ENCODE results near the gene SLC44A4.
"Not testable (repeated sequence)": the region's sequence is repeated elsewhere in the genome, so short reads cannot be mapped to it uniquely, and the experiment has no call there.

SLC44A4 gene

DNA sequence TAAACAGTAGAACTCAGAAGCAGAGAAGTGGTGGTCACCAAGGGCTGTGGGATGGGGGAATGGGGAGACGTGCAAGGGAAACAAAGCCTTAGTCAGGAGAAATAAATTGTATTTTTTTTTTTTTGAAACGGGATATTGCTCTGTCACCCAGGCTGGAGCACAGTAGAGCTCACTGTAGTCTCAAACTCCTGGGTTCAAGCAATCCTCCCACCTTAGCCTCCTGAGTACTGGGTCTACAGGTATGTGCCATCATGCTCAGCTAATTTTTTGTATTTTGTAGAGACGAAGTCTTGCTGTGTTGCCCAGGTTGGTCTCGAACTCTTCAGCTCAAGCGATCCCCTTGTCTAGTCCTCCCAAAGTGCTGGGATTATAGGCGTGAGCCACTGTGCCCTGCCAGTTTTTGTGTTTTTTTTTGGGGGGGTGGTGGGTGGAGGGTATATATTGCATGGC lies 47.9 kb downstream of the SLC44A4 start:
- peak in 4 of 58 donors; percentile 20 to 57 (median 42) for DNase-seq

DNA sequence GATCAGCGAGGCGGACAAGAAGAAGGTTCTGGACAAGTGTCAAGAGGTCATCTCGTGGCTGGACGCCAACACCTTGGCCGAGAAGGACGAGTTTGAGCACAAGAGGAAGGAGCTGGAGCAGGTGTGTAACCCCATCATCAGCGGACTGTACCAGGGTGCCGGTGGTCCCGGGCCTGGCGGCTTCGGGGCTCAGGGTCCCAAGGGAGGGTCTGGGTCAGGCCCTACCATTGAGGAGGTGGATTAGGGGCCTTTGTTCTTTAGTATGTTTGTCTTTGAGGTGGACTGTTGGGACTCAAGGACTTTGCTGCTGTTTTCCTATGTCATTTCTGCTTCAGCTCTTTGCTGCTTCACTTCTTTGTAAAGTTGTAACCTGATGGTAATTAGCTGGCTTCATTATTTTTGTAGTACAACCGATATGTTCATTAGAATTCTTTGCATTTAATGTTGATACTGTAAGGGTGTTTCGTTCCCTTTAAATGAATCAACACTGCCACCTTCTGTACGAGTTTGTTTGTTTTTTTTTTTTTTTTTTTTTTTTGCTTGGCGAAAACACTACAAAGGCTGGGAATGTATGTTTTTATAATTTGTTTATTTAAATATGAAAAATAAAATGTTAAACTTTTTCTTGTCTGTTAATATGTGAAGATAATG lies 49.0 kb downstream of the SLC44A4 start:
- peak in 16 of 58 donors; percentile 2 to 81 (median 37) for DNase-seq

DNA sequence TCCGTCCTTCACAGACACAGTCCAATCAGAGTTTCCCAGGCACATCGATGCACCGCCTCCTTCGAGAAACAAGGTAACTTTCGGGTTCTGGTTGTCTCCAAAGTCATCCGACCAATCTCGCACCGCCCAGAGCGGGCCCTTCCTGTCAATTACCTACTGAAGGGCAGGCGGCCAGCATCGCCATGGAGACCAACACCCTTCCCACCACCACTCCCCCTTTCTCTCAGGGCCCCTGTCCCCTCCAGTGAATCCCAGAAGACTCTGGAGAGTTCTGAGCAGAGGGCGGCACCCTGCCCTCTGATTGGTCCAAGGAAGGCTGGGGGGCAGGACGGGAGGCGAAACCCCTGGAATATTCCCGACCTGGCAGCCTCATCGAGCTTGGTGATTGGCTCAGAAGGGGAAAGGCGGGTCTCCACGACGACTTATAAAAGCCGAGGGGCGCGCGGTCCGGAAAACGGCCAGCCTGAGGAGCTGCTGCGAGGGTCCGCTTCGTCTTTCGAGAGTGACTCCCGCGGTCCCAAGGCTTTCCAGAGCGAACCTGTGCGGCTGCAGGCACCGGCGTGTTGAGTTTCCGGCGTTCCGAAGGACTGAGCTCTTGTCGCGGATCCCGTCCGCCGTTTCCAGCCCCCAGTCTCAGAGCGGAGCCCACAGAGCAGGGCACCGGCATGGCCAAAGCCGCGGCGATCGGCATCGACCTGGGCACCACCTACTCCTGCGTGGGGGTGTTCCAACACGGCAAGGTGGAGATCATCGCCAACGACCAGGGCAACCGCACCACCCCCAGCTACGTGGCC lies 51.3 kb downstream of the SLC44A4 start, which contains the start of gene HSPA1B:
HSPA1B (plus strand) TSS at position 453 of the 794 bp plus-strand sequence; CDS start at position 666, 213 bp downstream.
- DNase-seq: peak; percentile 92 to 100 (median 99)

DNA sequence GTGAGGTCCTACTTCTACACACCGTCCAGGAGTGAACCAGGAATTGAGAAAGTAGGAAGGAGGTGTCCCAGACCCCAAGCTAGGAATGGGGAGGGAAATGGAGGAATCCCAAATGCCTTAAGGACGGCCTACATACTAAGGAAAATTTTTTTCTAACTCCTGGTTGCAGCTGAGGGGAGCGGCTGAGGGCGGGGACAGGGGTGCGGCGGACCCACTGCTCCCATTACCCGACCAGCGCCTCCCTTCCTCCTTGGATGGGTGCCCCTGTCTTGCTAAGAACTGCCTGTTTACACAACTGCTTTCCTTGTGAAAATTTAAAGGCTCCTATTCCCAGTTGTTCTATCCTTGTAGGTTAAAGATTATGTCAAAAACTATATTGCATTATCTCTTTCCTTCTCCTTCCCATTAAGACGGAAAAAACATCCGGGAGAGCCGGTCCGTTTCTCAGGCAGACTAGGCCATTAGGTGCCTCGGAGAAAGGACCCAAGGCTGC lies 52.0 kb downstream of the SLC44A4 start:
- peak in 45 of 58 donors; percentile 34 to 90 (median 72) for DNase-seq

DNA sequence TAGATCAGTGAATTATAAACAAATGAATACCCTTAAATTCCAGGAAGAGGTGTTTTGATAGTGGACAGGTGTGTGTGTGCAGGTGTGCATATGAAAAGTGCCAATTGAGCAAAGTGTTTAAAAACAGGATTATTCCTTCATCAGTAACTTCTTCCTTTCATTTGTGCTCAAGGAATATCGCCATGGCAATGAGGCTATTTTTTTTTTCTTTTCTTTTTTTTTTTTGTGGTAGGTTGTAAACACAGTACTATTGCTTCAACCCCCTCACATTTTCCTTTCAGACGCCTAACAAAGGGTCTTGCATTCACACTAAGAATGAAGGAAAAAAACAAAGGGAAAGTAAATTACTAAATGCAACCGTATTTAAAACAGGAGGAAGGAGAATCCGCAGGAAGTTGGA lies 53.2 kb downstream of the SLC44A4 start:
- DNase-seq: no peak

DNA sequence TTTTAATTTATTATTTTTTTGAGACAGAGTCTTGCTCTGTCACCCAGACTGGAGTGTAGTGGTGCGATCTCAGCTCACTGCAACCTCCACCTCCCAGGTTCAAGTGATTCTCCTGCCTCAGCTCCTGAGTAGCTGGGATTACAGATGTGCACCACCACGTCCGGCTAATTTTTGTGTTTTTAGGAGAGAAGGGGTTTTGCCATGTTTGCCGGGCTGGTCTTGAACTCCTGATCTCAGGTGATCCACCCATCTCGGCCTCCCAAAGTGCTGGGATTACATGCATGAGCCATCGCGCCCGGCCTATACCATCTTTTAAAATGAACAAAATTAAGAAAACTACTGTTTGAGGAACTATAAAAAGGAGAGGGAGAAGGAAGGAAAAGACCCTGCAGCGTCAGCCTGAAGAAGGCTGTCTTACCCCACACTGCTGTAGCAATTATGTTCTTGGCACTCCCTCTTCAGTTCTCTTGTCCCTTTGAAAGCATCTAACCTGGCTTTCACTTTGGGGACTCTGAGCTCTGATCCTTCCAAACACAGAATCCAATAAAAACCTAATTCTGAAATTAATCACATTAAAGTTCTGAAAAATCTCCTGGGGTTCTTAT lies 55.1 kb downstream of the SLC44A4 start:
- not testable (repeated sequence) for DNase-seq

DNA sequence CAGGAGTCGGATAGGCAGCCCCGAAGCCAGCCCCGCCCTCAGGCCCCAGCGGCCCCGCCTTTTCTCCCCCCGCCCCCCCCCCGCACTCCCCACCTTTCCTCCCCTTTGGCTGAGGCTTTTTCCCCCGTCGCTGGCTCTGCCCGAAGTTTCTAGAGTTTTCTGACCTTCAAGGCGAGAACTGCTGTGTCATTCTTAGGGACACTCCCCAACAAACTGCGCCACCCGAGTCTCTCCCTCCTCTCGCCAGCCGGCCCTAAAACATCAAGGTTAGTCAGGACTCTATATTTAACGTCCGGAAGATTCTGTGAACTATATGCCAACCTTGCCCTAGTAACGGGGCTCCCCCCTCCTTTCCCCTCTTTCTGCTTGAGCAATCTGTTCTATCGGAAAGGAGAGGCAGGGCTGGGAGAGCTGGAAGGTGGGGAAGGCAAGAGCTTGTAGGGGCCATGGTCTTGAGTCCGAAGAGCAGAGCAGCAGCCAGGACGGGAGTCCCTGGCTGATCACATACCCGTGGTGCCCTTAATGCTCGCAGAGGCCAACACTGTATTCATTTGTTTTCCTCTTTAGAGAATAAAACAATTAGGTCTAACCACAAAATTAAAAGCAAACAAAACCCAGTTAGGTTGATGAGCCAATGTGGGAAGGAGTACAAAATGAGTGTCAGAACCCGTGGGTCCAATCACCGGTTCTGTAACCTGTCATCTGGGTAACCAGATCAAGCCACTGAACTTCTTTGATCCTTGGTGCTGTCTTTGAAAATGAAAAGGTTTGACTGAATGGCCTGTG lies 56.6 kb downstream of the SLC44A4 start:
- peak in 55 of 58 donors; percentile 19 to 87 (median 72) for DNase-seq

DNA sequence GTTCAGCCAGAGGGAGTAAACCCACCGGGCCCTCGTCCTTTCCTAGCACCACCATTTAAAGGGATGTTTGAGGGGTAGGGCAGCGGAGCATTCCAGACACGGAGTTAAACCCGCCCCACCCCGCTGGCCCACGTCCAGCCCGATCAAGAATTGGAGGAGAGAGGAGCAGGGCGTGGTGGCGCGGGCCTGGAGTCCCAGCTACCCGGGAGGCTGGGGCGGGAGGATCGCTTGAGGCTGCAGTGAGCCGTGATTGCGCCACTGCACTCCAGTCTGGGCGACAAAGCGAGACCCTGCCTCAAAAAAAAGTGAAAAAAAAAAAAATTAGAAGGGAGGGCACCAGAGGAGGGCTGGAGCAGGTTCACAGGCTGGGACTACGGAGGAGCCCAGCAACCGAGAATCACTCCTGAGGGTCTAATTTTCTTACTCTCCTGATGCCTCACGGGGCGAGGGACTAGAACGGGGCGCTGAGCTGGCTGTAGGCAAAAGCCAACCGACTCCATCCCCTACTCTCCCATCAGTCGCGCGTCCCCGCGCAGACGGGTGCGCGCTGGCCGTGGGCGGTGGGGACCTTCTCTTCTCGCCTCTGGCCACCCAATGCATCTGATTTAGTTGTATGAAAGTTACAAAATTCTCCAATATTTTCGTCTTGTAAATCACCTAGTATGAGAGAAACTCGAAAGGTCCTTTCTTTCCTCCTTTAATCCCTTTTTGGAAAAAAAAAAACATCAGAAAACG lies 57.3 kb downstream of the SLC44A4 start:
- DNase-seq: peak in 47 of 58 donors; percentile 15 to 84 (median 61)

DNA sequence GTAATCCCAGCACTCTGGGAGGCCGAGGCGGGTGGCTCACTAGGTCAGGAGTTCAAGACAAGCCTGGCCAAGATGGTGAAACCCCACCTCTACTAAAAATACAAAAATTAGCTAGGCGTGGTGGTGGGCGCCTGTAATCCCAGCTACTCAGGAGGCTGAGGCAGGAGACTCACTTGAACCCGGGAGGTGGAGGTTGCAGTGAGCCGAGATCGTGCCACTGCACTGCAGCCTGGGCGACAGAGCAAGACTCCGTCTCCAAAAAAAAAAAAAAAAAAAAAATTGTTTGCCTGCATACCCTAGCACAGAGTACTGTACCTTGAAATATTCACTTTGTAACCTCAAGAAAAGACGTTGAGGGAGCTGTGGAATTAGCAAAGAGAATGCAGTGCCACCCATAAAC lies 58.4 kb downstream of the SLC44A4 start:
- DNase-seq: not testable (repeated sequence)

DNA sequence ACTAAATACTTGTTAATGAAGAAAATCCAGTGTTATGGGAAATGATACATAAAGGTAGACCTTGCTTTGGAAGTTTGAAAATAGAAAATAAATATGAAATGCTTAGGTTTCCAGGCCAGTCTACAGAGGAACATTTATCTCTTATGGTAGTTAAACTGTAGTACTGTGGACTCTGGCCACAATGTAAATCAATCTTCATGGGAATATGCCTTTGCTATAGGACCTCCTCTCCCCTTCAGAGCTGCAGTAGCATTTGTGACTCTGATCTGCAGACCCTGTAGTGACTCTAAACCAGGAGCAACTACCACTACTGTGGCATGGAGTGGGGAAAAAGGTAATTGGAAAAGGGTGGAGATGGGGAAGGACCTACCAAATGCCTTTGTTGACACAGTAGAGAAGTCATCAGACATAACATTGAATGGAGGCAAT lies 58.9 kb downstream of the SLC44A4 start:
- DNase-seq: no peak

DNA sequence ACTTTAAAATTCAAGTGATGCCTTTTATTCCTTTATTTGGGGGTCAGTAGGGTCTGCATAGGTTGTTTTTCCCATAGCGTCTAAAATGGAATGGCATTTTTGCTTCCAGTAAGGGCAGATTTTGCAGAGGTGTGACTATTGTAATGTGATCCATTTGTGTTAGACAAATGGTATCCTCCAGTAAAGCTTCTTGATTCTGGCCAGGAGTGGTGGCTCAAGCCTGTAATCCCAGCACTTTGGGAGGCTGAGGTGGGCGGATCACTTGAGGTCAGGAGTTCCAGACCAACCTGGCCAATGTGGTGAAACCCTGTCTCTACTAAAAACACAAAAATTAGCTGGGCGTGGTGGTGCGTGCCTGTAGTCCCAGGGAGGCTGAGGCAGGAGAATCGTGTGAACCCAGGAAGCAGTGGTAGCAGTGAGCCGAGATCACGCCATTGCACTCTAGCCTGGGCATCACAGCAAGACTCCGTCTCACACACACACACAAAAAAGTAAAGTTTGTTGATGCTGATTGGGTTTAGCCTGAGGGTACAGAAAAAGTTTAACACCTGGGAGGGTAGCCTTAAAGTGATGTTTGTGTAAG lies 60.8 kb downstream of the SLC44A4 start:
- DNase-seq: peak in 19 of 58 donors; percentile 14 to 71 (median 48)

DNA sequence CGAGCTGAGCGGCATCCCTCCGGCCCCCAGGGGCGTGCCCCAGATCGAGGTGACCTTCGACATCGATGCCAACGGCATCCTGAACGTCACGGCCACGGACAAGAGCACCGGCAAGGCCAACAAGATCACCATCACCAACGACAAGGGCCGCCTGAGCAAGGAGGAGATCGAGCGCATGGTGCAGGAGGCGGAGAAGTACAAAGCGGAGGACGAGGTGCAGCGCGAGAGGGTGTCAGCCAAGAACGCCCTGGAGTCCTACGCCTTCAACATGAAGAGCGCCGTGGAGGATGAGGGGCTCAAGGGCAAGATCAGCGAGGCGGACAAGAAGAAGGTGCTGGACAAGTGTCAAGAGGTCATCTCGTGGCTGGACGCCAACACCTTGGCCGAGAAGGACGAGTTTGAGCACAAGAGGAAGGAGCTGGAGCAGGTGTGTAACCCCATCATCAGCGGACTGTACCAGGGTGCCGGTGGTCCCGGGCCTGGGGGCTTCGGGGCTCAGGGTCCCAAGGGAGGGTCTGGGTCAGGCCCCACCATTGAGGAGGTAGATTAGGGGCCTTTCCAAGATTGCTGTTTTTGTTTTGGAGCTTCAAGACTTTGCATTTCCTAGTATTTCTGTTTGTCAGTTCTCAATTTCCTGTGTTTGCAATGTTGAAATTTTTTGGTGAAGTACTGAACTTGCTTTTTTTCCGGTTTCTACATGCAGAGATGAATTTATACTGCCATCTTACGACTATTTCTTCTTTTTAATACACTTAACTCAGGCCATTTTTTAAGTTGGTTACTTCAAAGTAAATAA lies 61.5 kb downstream of the SLC44A4 start:
- DNase-seq: peak in 27 of 58 donors; percentile 6 to 81 (median 38)

DNA sequence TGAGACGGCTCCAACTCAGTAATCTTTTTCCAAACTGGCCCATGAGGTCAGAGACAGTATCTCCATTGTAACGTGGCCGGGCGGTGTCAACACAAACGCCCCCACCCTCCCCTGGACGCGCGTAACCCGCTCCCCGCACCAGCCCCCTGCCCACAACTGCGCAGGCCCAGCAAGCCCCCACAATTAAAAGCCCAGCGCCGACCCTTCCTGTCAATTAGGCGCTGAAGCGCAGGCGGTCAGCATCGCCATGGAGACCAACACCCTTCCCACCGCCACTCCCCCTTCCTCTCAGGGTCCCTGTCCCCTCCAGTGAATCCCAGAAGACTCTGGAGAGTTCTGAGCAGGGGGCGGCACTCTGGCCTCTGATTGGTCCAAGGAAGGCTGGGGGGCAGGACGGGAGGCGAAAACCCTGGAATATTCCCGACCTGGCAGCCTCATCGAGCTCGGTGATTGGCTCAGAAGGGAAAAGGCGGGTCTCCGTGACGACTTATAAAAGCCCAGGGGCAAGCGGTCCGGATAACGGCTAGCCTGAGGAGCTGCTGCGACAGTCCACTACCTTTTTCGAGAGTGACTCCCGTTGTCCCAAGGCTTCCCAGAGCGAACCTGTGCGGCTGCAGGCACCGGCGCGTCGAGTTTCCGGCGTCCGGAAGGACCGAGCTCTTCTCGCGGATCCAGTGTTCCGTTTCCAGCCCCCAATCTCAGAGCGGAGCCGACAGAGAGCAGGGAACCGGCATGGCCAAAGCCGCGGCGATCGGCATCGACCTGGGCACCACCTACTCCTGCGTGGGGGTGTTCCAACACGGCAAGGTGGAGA lies 63.6 kb downstream of the SLC44A4 start, which contains the start of the genes HSPA1A and HSPA1L:
HSPA1A (plus strand) TSS at position 519 of the 814 bp plus-strand sequence; CDS start at position 733, 214 bp downstream.
HSPA1L (minus strand) TSS at position 259 of the 814 bp plus-strand sequence. CDS start 3,311 bp downstream, outside the sequence.
- peak; percentile 88 to 99 (median 96) for DNase-seq

DNA sequence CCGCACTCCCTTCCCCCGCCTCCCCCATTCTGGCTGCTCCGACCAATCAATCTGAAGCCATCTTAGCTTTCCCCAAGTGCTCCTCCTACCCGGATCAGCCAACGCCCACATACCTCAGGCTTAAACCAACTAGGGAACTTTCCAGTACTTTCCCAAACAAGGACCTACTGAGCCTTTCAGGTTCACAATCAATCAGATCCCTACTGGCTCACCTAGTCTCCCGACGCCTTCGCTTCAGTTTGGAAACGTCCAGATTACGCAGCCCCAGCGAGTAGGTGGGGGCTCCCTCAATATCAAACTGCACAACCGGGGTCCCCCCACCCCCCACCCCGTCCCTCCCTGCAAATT lies 64.1 kb downstream of the SLC44A4 start:
- peak; percentile 41 to 96 (median 90) for DNase-seq

DNA sequence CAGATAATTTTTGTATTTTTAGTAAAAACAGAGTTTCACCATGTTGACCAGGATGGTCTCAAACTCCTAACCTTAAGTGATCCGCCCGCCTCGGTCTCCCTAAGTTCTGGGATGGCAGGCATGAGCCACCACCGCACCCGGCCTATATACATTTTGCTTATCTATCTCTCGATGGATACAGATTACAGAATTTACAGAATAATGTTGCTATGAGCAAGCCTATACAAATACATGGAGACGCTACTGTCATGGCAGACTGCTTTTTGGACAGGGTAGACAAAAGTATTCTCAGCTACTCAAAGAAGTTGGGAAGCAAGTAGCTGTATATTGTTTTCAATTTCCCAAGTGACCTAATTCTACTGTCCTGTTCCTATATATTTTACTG lies 65.3 kb downstream of the SLC44A4 start:
- DNase-seq: no peak
